Adrenal gland (tissue), 5 donors: ENCODE measurements around the gene ICAM1.

Experiments
- POLR2A ChIP-seq, 2 donors: fragments of 450-650 bp; IDR thresholded peaks; one replicate each; pipeline ENCODE4 v1.6.1; 2017; ENCODE audit warnings: antibody characterized with exemption in 2 of 2, mild to moderate bottlenecking in 2 of 2, moderate library complexity in 1 of 2
- TF ChIP-seq, protein P1 (sequence below), 6 experiments: fragments of 450-650 bp in 4 of 6; fragments of 200-600 bp in 2 of 6; sonication (generic) in 1 of 6; IDR thresholded peaks; 1 replicate in 5 of 6; 2 replicates in 1 of 6; pipeline versions ENCODE4 v1.5.1 to v1.8.0; 2016 to 2021; ENCODE audit warnings: antibody characterized with exemption in 6 of 6, mild to moderate bottlenecking in 2 of 6, moderate library complexity in 1 of 6
- donor health status: DM: no; HTN: no; CAD: no.

DNA sequence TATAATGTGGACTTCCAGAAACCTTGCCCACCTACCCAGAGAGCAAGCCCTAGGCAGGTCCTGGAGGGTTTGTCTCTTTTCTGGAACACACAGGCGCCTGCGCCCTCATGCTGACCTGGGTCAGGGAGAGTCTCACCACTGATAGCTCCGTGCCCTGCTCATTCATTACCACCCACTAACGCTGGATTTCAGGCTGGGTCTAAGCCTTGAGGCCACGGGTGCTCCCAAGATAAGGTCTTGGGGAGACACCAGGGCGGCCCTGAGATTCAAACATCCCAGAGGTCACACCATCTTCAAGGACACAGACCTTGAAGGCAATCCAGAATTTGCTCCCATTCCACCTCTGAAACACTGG lies 44.9 kb upstream of the ICAM1 start:
- TF ChIP-seq POLR2A (IDR thresholded peaks at IDR 0.05) = no peak
- TF ChIP-seq, protein P1, sequence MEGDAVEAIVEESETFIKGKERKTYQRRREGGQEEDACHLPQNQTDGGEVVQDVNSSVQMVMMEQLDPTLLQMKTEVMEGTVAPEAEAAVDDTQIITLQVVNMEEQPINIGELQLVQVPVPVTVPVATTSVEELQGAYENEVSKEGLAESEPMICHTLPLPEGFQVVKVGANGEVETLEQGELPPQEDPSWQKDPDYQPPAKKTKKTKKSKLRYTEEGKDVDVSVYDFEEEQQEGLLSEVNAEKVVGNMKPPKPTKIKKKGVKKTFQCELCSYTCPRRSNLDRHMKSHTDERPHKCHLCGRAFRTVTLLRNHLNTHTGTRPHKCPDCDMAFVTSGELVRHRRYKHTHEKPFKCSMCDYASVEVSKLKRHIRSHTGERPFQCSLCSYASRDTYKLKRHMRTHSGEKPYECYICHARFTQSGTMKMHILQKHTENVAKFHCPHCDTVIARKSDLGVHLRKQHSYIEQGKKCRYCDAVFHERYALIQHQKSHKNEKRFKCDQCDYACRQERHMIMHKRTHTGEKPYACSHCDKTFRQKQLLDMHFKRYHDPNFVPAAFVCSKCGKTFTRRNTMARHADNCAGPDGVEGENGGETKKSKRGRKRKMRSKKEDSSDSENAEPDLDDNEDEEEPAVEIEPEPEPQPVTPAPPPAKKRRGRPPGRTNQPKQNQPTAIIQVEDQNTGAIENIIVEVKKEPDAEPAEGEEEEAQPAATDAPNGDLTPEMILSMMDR (IDR thresholded peaks at IDR 0.05) = no peak
